ENCODE results near the gene RAPGEF1.

GRCh38 chr9:131773911-131774379 is 34.1 kb upstream of the RAPGEF1 start:
- TF ChIP-seq CTCF (IDR thresholded peaks at IDR 0.05), result no peak
- TF ChIP-seq POLR2A (IDR thresholded peaks at IDR 0.05), result no peak

All from testis (tissue), 2 donors.